ENCODE measurements around the gene CRB1. TPM values are rescaled to one million over a fixed set of nuclear protein-coding genes. Genes with fewer than 3 reads are reported as not detected.

CRB1 gene
- total RNA-seq = under 0.01 TPM in 1 of 2 replicates, not detected in the other

- DNase-seq = no peak
Measured at GRCh38 chr1:197268012-197268411, at the start of gene CRB1. Gene CRB1, plus strand, starts transcription at chr1:197268252. Its CDS starts 161 bp downstream, at chr1:197268413.

GRCh38 chr1:197218857-197219256 lies 49.2 kb upstream of the CRB1 start:
- no peak for DNase-seq

DNA sequence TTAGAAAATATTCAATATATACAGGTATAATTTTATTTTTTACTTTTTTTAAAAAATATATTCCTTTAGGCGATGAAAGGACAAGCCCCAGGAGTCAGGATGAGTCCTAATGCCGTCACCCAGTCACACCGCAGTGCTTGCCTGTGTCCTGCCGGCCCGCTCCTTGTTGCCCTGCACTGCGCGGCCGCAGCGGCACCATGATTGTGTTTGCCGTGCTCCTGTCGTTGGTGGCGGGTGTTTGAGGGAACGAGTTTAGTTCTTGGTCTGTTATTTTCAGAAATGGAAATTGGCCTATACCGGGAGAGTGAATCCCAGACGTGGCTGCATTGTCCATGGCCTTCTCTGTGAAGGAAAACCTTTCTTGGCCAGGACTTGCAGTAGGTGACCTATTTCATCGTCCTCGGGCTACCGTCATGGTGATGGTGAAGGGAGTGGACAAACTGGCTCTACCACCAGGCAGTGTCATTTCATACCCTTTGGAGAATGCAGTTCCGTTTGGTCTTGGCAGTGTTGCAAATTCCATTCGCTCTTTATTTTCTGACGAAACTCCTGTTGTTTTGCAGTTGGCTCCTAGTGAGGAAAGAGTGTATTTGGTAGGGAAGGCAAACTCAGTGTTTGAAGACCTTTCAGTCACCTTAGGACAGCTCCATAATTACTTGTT lies 45.9 kb upstream of the CRB1 start:
- DNase-seq = no peak

- no peak for DNase-seq
Measured at GRCh38 chr1:197222780-197223179, 45.3 kb upstream of the CRB1 start.

- no peak for DNase-seq
Measured at GRCh38 chr1:197224160-197224559, 43.9 kb upstream of the CRB1 start.

DNA sequence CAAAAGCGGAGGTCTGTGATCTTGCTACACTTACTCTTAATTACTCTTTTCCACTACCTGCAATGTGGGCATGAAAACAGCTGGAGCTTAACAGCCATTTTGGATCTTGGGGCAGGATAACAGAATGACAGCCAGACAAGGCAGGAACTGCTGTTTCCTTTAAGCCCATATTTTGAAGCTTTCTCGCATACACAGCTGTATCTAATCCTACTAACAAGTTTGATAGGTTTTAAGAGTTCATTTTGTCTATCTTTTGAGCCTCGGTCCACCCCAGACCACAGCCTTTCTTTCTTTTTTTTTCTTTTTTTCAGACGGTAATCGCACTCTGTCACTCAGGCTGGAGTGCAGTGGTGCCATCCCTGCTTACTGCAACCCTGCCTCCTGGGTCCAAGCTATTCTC lies 42.4 kb upstream of the CRB1 start:
- no peak for DNase-seq

GRCh38 chr1:197234581-197234980 lies 33.5 kb upstream of the CRB1 start:
- no peak for DNase-seq

DNA sequence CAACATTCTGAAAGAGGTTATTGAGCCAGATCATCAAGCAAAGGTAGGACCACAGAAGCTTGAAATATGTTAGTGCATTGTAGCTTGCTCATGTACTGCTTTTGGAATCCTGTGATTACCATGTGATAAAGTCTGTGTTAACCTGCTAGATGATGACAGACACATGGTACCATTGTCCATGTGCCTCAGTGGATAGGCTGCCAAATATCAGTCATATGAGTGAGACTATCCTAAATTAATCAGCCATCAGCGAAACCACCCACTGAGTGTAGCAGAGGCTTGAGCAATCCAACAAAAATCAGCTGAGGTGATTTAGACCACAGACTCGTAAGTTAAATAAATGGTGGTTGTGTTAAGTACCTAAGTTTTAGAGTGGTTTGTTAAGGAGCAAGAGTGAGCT lies 32.7 kb upstream of the CRB1 start:
- DNase-seq = no peak

- DNase-seq = no peak
Measured at GRCh38 chr1:197247465-197247864, 20.6 kb upstream of the CRB1 start.

- no peak for DNase-seq
Measured at GRCh38 chr1:197249324-197249723, 18.7 kb upstream of the CRB1 start.

DNA sequence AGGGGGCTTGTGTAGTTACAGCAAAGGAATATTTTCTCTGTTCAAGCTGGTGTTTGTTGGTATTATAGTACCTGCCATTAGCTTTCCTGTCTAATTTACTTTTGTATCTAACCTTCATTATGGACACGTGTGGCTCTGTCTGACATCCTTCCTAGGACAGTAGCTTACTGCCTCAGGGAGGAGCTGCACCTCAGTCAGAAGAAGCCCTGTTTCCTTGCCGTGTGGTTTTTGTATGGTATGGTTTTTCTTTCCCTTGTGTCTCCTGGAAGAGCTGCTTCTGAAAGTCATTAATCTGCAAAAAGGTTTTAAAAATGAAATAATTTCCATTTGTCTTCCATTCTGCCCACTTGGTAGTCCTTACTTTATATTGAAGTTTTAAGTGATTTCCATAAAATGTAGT lies 17.4 kb upstream of the CRB1 start:
- DNase-seq = no peak

DNA sequence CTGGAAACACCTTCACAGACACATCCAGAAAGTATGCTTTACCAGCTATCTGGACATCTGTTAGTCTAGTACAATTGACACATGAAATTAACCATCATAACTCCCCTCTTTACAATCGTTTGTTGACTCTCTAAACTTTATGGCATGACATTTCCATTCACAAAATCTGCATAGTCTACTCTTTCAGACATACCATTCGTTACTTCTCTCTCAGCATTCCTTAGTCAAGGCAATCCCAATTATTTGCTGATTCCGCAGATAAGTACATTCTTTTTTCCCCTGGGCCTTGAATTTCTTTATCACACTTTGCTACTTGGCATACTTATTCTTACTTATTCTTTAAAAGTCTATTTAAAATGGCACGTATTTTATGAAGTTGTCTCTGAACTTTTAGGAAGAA lies 15.1 kb upstream of the CRB1 start:
- DNase-seq = no peak

- no peak for DNase-seq
Measured at GRCh38 chr1:197254866-197255265, 13.2 kb upstream of the CRB1 start.

GRCh38 chr1:197264936-197265567 lies 3.0 kb upstream of the CRB1 start:
- DNase-seq = no peak

GRCh38 chr1:197269053-197269452 lies 1.0 kb downstream of the CRB1 start:
- DNase-seq = no peak

DNA sequence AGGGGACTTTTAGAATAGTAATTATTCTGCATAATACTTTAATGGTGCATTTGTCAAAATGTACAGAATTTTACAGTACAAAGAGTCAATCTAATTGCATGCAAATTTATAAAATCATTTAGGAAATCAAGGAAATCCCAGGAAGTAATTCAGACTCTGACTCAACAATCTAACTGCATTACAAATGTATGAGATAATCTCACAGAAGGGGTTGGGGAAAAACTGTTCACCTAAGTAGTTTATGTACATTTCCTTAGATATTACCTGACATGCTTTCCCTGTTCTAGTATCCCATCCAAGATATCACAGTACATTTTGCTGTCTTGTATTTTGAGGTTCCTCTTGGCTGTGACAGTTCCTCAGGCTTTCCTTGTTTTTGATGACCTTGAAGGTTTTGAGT lies 4.7 kb downstream of the CRB1 start:
- no peak for DNase-seq

DNA sequence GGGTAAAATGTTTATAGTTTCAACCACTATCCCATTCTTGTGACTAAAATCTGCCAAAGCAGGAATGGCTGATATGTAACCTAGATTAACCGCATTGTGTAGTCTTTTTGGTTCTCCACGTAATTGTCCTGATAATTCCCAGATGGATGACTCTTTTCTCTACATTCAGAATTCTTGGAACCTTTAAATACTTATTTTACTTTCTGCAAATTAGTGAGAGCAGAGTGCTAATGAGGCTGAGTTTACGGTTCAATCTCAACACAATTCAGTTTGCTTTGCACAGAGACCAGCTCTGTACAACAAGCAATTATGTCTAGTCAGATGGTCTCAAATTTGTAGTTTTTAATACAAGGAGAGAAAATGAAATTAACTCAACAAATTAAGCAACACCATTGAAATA lies 9.1 kb downstream of the CRB1 start:
- no peak for DNase-seq

GRCh38 chr1:197284325-197284724 lies 16.3 kb downstream of the CRB1 start:
- DNase-seq = no peak

DNA sequence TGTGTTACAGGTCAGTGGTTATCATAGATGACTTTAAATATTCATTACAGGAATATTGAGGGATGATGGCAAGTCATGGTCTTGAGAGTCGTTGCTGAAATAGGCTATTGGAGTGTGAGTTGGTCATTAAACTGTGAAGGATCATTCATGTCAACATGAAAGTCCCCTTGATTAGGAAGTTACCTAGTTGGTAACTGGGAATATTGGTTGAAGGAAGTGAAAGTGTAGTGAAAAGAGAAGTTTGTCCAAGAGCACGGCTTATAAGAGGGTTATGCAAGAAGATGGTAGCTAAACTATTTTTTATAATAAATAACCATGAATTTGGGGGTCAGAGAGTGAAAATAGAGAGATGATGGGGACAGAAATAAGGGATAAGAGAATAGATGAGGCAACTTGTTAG lies 16.9 kb downstream of the CRB1 start:
- DNase-seq = no peak

GRCh38 chr1:197285526-197286205 lies 17.6 kb downstream of the CRB1 start:
- DNase-seq = no peak

DNA sequence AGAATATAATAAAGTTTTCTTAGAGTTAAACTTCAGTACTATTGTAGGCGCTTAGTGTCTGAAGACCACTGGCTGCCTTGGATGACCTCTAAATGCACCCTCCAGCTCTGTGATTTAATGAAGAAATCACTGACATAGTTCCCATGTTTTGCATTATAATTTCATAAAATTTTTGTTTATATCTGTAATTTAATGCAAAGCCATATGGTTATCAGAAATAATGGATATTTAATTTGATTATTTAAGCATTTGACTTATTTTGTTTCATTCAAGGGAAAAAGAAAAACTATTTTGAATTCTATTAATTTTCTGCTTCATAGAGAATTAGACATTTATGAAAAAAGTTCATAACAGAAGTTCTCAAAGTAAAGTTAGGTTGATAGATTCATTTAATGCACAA lies 18.6 kb downstream of the CRB1 start:
- no peak for DNase-seq

- DNase-seq = no peak
Measured at GRCh38 chr1:197287863-197288262, 19.8 kb downstream of the CRB1 start.

DNA sequence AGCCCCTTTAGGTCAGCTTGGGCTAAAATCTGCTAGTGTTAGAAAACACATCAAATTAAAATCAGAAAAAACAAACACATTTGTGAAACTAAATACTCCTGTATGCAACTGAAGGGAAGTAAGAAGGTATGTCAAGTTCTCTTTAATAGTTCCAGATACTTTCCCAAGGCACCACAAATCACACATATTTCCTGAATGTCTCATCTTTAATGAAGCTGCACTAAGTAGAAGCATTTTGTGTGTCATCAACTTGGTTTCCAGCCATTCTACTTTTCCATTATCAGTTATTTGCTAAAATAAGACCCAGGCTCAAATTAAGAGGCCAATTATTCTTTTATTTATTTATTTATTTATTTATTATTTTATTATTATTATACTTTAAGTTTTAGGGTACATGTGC lies 34.7 kb downstream of the CRB1 start:
- DNase-seq = no peak

- DNase-seq = no peak
Measured at GRCh38 chr1:197303463-197303862, 35.4 kb downstream of the CRB1 start.

All from dermis blood vessel endothelial cell (primary cell).